ENCODE results near the gene ZFYVE28.

ZFYVE28 gene

GRCh38 chr4:2438822-2439718 is 20.6 kb upstream of the ZFYVE28 start:
- no peak for DNase-seq (ENCODE audit: low read depth)
- H3K4me3 ChIP-seq (ENCODE audit: low read length), result no peak overlapping the region
- TF ChIP-seq, protein P1, sequence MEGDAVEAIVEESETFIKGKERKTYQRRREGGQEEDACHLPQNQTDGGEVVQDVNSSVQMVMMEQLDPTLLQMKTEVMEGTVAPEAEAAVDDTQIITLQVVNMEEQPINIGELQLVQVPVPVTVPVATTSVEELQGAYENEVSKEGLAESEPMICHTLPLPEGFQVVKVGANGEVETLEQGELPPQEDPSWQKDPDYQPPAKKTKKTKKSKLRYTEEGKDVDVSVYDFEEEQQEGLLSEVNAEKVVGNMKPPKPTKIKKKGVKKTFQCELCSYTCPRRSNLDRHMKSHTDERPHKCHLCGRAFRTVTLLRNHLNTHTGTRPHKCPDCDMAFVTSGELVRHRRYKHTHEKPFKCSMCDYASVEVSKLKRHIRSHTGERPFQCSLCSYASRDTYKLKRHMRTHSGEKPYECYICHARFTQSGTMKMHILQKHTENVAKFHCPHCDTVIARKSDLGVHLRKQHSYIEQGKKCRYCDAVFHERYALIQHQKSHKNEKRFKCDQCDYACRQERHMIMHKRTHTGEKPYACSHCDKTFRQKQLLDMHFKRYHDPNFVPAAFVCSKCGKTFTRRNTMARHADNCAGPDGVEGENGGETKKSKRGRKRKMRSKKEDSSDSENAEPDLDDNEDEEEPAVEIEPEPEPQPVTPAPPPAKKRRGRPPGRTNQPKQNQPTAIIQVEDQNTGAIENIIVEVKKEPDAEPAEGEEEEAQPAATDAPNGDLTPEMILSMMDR (IDR thresholded peaks at IDR 0.05; ENCODE audit: insufficient read depth, low read depth, low read length, missing control alignments), result no peak

DNA sequence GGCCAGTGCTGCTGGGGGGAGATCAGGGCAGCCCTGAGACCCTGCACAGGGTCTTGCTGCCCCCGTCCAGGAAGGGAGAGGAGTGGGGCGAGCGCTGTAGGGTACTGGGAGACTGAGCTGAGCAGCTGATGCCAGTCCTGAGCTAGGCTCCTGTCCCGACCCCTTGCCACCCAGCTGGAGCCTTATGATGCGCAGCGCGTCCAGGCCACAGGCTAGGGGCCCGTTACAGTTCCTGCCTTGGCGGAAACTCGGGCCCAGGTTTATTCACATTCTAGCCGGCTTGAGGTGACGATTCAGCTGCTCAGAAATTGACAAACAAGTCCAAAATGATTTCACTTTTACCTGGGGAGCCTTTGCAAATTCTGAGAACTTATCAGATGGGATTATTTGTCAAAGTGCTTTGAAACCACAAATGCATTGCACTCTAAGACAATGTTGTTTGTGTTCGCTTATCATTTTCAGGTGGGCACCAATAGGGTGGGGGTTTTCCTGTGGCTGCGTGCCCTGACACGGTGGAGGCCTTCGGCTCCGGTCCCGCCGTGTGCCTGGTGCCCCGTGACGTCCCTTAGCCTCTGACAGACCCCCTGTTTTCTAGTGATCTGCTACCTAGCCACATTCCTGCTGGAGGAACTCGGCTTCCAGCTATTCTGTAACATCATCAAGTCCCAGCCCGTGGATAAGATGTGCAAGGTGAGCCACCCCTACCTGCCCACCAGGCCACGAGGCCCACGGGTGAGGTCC is 19.2 kb upstream of the ZFYVE28 start:
- H3K4me3 ChIP-seq (ENCODE audit: low read length), result no peak overlapping the region
- TF ChIP-seq, protein P1 (IDR thresholded peaks at IDR 0.05; ENCODE audit: insufficient read depth, low read depth, low read length, missing control alignments), result no peak
- no peak for DNase-seq (ENCODE audit: low read depth)

DNA sequence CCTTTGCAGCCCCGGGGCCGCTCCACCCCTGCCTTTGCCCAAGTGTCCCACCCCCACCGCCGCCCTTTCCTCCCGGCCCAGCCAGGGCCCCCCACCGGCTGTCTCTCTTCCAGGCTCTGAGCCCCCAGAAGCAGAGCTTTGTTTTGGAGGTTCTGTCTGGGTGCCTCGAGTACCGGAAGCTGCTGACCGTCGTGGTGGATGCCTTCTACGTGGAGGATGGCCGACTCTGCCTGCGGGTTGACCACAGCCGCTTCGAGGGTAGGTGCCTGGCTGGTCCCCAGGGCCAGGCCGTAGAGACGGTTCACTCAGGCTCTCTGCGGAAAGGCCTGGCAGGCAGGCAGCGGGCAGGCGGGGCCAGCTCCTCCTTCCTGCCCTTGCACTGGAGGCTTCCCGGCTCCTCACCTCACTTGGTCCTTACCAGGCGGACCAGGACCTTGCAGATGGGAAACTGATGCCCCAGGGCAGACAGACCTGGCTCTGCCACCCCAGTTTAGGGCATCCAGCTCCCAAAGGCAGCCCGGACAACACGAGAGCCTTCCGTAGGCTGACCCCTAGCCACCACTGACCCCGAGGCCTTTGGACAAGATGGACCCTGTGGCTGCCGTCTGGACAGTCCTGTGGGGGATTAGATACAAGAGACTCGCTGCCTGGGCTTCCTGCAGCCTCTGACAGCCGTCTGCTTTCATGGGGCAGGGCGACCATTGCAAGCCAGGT is 18.5 kb upstream of the ZFYVE28 start:
- TF ChIP-seq, protein P1 (IDR thresholded peaks at IDR 0.05; ENCODE audit: insufficient read depth, low read depth, low read length, missing control alignments), result no peak
- DNase-seq (ENCODE audit: low read depth), result no peak
- no peak overlapping the region for H3K4me3 ChIP-seq (ENCODE audit: low read length)

DNA sequence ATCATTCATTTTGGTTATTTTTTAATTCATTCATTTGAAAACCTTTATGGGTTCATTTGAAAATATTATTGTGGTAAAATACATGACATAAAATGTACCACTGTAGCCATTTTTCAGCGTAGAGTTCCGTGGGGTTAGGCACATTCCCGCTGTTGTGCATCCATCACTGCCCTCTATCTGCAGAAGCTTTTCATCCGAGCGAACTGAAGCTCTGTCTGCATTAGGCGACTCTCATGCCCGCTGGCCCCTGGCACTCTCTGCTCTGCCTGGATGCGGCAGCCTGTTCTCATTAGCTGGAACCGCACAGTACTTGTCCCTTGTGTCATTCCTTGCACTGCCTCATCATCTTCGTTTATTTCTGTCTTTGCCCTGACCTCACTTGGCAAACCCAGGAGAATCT is 17.9 kb upstream of the ZFYVE28 start:
- TF ChIP-seq, protein P1 (IDR thresholded peaks at IDR 0.05; ENCODE audit: insufficient read depth, low read depth, low read length, missing control alignments), result no peak

DNA sequence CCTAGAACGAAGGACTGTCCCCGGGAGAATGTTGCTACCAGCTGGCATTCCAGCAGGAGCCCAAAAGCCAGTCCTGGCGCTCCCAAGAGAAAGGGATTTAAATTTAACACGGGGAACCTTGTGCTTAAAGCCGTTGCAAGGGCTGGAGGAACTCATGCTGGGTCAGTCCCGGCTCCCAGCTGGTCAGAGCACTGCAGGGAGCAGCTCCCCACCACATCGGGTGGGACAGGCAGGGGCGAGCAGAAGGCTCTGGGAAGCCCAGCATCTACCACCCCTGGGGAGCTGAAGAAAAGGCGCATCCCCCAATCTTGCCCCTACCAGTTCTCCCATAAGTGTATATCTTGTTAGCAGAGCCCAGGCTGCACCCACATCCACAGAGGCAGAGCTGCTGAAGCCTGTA is 16.0 kb upstream of the ZFYVE28 start:
- TF ChIP-seq, protein P1 (IDR thresholded peaks at IDR 0.05; ENCODE audit: insufficient read depth, low read depth, low read length, missing control alignments), result no peak
- H3K4me3 ChIP-seq (ENCODE audit: low read length), result no peak overlapping the region
- DNase-seq (ENCODE audit: low read depth), result no peak

More for the DNA sequence above, 17.9 kb upstream of the ZFYVE28 start:
- DNase-seq (ENCODE audit: low read depth), result no peak
- no peak overlapping the region for H3K4me3 ChIP-seq (ENCODE audit: low read length)

GRCh38 chr4:2433609-2434350 is 15.3 kb upstream of the ZFYVE28 start:
- no peak overlapping the region for H3K4me3 ChIP-seq (ENCODE audit: low read length)
- DNase-seq (ENCODE audit: low read depth), result no peak
- TF ChIP-seq, protein P1 (IDR thresholded peaks at IDR 0.05; ENCODE audit: insufficient read depth, low read depth, low read length, missing control alignments), result no peak
